Hepatocyte (in vitro differentiated cells): ENCODE measurements around the gene GOT1.

Source experiments
- CTCF ChIP-seq: fragments of 200-600 bp; sonication (generic); IDR thresholded peaks from 2 replicates; pipeline ENCODE4 v1.5.1; 2016; ENCODE audit warnings: antibody characterized with exemption, mild to moderate bottlenecking; ENCODE audit not compliant: poor library complexity
- EZH2 ChIP-seq: fragments of 200-600 bp; sonication (generic); IDR thresholded peaks from 2 replicates; pipeline ENCODE4 v1.6.1; 2016; ENCODE audit warnings: antibody characterized with exemption, mild to moderate bottlenecking, borderline replicate concordance

GRCh38 chr10:99456931-99457288, 26.5 kb upstream of the GOT1 start:
- no peak for TF ChIP-seq CTCF
- no peak for TF ChIP-seq EZH2
